HepG2 (cell line): ENCODE measurements around the gene TEX35. TPM values are rescaled to one million over a fixed set of nuclear protein-coding genes. Genes with fewer than 3 reads are reported as not detected.
A peak's percentile ranks its signal among the peaks of the same experiment; 100 is the strongest.

Experiments used
- ARID3A ChIP-seq: IDR thresholded peaks from 2 replicates; pipeline ENCODE4 v1.6.1; 2012; ENCODE audit warnings: low read depth, low read length, improper control_type of control experiment
- ATRX ChIP-seq: sonication (generic); formaldehyde crosslinking; IDR thresholded peaks from 2 replicates; pipeline ENCODE4 v1.4.0; 2020; ENCODE audit warnings: missing genetic modification reagents, borderline replicate concordance
- CREB3 ChIP-seq: sonication (generic); formaldehyde crosslinking; IDR thresholded peaks from 2 replicates; pipeline ENCODE4 v1.5.0; 2020; ENCODE audit warnings: missing genetic modification reagents
- ETS1 ChIP-seq: sonication (generic); formaldehyde crosslinking; IDR thresholded peaks from 2 replicates; pipeline ENCODE4 v1.4.0; 2020; ENCODE audit warnings: missing genetic modification reagents
- FOXA1 ChIP-seq, 2 experiments: fragments of 450-650 bp in 1 of 2; sonication (generic) in 1 of 2; formaldehyde crosslinking in 1 of 2; IDR thresholded peaks; 2 replicates each; pipeline versions ENCODE4 v1.4.0 to v1.6.1; 2016 to 2020; ENCODE audit warnings: missing genetic modification reagents in 1 of 2
- HNF4A ChIP-seq: sonication (generic); formaldehyde crosslinking; IDR thresholded peaks from 2 replicates; pipeline ENCODE4 v1.4.0; 2020; ENCODE audit warnings: missing genetic modification reagents
- JUNB ChIP-seq: sonication (generic); formaldehyde crosslinking; IDR thresholded peaks from 2 replicates; pipeline ENCODE4 v1.8.0; 2022; ENCODE audit warnings: missing genetic modification reagents, mild to moderate bottlenecking, borderline replicate concordance
- KLF15 ChIP-seq: sonication (generic); formaldehyde crosslinking; IDR thresholded peaks from 2 replicates; pipeline ENCODE4 v1.8.1; 2023; ENCODE audit warnings: borderline replicate concordance, mild to moderate bottlenecking, inconsistent platforms, missing genetic modification reagents, mixed read lengths
- LCORL ChIP-seq, 2 experiments: fragments of 450-650 bp in 1 of 2; sonication (generic) in 1 of 2; formaldehyde crosslinking in 1 of 2; IDR thresholded peaks; 2 replicates each; pipeline versions ENCODE4 v1.5.0 to v1.6.1; 2017 to 2020; ENCODE audit warnings: antibody characterized with exemption in 1 of 2, missing genetic modification reagents in 1 of 2
- MED1 ChIP-seq: sonication (generic); formaldehyde crosslinking; IDR thresholded peaks from 2 replicates; pipeline ENCODE4 v1.4.0; 2020; ENCODE audit warnings: missing genetic modification reagents
- MED13 ChIP-seq: sonication (generic); formaldehyde crosslinking; IDR thresholded peaks from 2 replicates; pipeline ENCODE4 v1.5.0; 2020; ENCODE audit warnings: missing genetic modification reagents
- MEIS2 ChIP-seq: sonication (generic); formaldehyde crosslinking; IDR thresholded peaks from 2 replicates; pipeline ENCODE4 v1.9.0; 2021; ENCODE audit warnings: mild to moderate bottlenecking, missing genetic modification reagents
- MTA1 ChIP-seq: sonication (generic); formaldehyde crosslinking; IDR thresholded peaks from 2 replicates; pipeline ENCODE4 v1.4.0; 2020; ENCODE audit warnings: missing genetic modification reagents, mild to moderate bottlenecking, borderline replicate concordance
- POLR2A ChIP-seq, 2 experiments: IDR thresholded peaks; 2 replicates each; pipeline ENCODE4 v1.6.1; 2011; ENCODE audit warnings: low read depth in 2 of 2, low read length in 2 of 2, mild to moderate bottlenecking in 1 of 2, moderate library complexity in 1 of 2; ENCODE audit not compliant: insufficient read depth in 1 of 2
- RFX5 ChIP-seq: IDR thresholded peaks from 2 replicates; pipeline ENCODE4 v1.6.1; 2011; ENCODE audit warnings: low read depth, low read length, improper control_type of control experiment
- SOX13 ChIP-seq, 3 experiments: fragments of 450-650 bp in 1 of 3; sonication (generic) in 1 of 3; formaldehyde crosslinking in 1 of 3; IDR thresholded peaks in 2 of 3; conservative IDR thresholded peaks in 1 of 3; 2 replicates each; pipeline versions ENCODE4 v1.5.0 to v1.6.1; 2016 to 2020; ENCODE audit warnings: antibody characterized with exemption in 1 of 3, mild to moderate bottlenecking in 1 of 3, missing compliant biosample characterization in 1 of 3, missing genetic modification reagents in 1 of 3, moderate library complexity in 1 of 3
- SOX5 ChIP-seq: IDR thresholded peaks from 2 replicates; pipeline ENCODE4 v1.6.1; 2016; ENCODE audit warnings: borderline replicate concordance
- ZBTB4 ChIP-seq: sonication (generic); formaldehyde crosslinking; IDR thresholded peaks from 2 replicates; pipeline ENCODE4 v1.4.0; 2020; ENCODE audit warnings: missing genetic modification reagents, mild to moderate bottlenecking, borderline replicate concordance
- ZNF513 ChIP-seq: sonication (generic); formaldehyde crosslinking; conservative IDR thresholded peaks from 2 replicates; pipeline ENCODE4 v1.5.0; 2020; ENCODE audit warnings: missing genetic modification reagents
- ZNF550 ChIP-seq: sonication (generic); formaldehyde crosslinking; IDR thresholded peaks from 2 replicates; pipeline ENCODE4 v1.4.0; 2020; ENCODE audit warnings: mild to moderate bottlenecking, missing genetic modification reagents, borderline replicate concordance
- polyA plus RNA-seq, 8 experiments: library from polyadenylated mRNA; depleted of rRNA in 3 of 8; stranded (reverse) in 7 of 8; unstranded in 1 of 8; fragments of >200 nt; fragmentation: Illumina TruSeq in 4 of 8; extraction: Trizol in 4 of 8; gene quantifications; 2 replicates each; pipeline versions ENCODE4 v1.2.1 to v1.2.3, GENCODE V29; 2011 to 2016; ENCODE audit warnings: low read depth in 4 of 8, missing spikeins in 1 of 8, mixed read lengths in 1 of 8; ENCODE audit not compliant: insufficient read depth in 1 of 8
- total RNA-seq, 5 experiments: library from RNA; depleted of rRNA; stranded (reverse); fragments of >200 nt; fragmentation: Illumina TruSeq; extraction: Trizol; gene quantifications; 2 replicates each; pipeline ENCODE4 v1.2.3, GENCODE V29; 2016; ENCODE audit warnings: low read depth in 1 of 5

Gene TEX35
- total and polyA plus RNA-seq, 2 of the 13 experiments (the other 11 are each of a cell fraction or from before 2014, with no cell fraction given) = not detected

GRCh38 chr1:178529364-178530036, 16.6 kb downstream of the TEX35 start (continued):
- TF ChIP-seq SOX13 (IDR thresholded peaks at IDR 0.05) = no peak
- TF ChIP-seq SOX13 (CRISPR knock-in tag; conservative IDR thresholded peaks at IDR 0.05 in 1 of 2, IDR thresholded peaks at IDR 0.05 in 1 of 2) = peak in 1 of 2 experiments; percentile 42; a peak in 1 of 4 replicates
- no peak for TF ChIP-seq ZNF550 (CRISPR knock-in tag)
- TF ChIP-seq MED1 (CRISPR knock-in tag) = peak; percentile 47; the same call in 1 of the 2 replicates
- no peak for TF ChIP-seq ETS1
- TF ChIP-seq HNF4A = peak; percentile 87
- no peak for TF ChIP-seq RFX5
- 0 out of 2 replicates have a peak, but pooled peaks have one; percentile 15 for TF ChIP-seq MEIS2 (CRISPR knock-in tag)
- TF ChIP-seq FOXA1 (IDR thresholded peaks at IDR 0.05) = no peak
- no peak for TF ChIP-seq FOXA1 (CRISPR knock-in tag; IDR thresholded peaks at IDR 0.05)
- TF ChIP-seq LCORL (IDR thresholded peaks at IDR 0.05) = no peak
- TF ChIP-seq LCORL (CRISPR knock-in tag; IDR thresholded peaks at IDR 0.05) = peak; percentile 86
- TF ChIP-seq ATRX (CRISPR knock-in tag) = no peak
- TF ChIP-seq CREB3 (CRISPR knock-in tag) = no peak
- no peak for TF ChIP-seq ARID3A
- peak; percentile 37; the same call in 1 of the 2 replicates for TF ChIP-seq SOX5 (CRISPR knock-in tag)
- no peak for TF ChIP-seq JUNB (CRISPR knock-in tag)
- TF ChIP-seq KLF15 (CRISPR knock-in tag) = no peak
- no peak for TF ChIP-seq MED13 (CRISPR knock-in tag)
- TF ChIP-seq ZNF513 (CRISPR knock-in tag) = no peak
- no peak for TF ChIP-seq ZBTB4 (CRISPR knock-in tag)
- no peak for TF ChIP-seq MTA1 (CRISPR knock-in tag)
- TF ChIP-seq POLR2A (IDR thresholded peaks at IDR 0.05; ENCODE audit: insufficient read depth in 1 of 2, low read depth in 2 of 2, low read length in 2 of 2) = no peak
